ENCODE data around the gene KNG1.

DNA sequence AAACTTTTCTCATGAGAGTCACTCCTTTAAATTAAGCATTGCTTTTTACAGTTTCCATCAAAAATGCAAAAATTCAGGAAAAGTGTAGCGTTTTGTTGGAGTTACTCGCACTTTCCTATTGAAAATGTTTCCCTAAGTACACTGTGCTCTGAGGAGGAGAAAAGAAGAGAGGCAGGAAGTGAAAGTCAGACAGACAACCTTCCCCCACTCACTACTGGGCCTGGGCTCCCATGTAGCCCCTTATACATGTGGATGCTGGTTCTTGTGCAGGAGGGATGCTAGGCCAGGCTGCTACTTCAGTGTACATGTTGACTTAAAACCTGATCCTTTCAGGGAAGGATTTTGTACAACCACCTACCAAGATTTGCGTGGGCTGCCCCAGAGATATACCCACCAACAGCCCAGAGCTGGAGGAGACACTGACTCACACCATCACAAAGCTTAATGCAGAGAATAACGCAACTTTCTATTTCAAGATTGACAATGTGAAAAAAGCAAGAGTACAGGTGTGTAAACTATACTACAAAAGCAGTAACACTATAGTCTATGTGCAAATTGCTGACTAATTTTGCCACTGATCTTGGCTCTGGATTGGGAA, 15.1 kb downstream of the KNG1 start:
- no peak for TF ChIP-seq POLR2AphosphoS5 (IDR thresholded peaks at IDR 0.05; ENCODE audit: low read depth, low read length)
- TF ChIP-seq POLR2A (IDR thresholded peaks at IDR 0.05; ENCODE audit: low read depth, low read length), result no peak
- TF ChIP-seq TAF1 (IDR thresholded peaks at IDR 0.05; ENCODE audit: borderline replicate concordance, low read depth, low read length), result no peak
